GM18870 (cell line): ENCODE results near the gene SLC25A51.
A peak's percentile ranks its signal among the peaks of the same experiment; 100 is the strongest.
"Not testable (repeated sequence)": the region's sequence is repeated elsewhere in the genome, so short reads cannot be mapped to it uniquely, and the experiment has no call there.

Experiments used
- ATAC-seq: cut with Tn5 transposase; IDR thresholded peaks from one replicate; pipeline ENCODE4 v1.9.1; 2021; ENCODE audit warnings: moderate library complexity; ENCODE audit not compliant: unreplicated experiment

The SLC25A51 gene

DNA sequence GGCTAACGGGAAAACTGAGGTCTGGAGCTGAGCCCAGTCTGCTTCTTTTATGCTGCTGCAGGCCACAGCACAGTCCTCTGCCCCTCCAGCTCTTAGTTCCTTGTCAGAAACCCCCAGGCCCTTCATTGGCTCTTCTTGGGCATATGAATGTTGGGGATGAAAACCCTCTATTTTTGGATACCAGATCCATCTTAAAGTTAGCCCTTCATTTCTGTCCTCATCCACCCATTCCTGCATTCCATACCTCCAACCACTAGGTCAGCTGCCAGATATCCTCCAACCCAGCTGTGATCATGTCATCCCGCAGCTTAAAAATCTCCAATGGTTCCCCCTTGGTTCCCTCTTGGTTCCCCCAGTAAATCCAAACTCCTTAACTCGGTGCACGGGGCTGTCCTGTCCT lies 1.8 kb upstream of the SLC25A51 start:
- ATAC-seq: no peak

DNA sequence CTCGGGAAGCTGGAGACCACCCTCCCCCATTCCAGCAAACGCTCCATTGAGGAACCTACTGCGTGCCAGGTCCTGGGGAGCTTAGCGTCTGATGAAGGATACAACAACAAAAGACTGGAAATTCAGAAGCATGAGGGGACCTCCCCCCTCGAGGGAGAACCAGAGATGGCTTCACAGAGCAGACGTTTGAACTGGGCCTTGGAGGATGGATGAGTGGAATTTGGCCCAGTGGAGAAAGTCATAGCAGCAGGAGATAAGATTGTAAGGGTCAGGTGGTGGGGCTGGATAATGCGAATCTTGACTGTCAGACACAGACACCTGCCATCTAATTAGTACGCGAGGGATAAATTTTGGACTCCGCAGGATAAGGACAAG lies 1.2 kb upstream of the SLC25A51 start:
- ATAC-seq: no peak

DNA sequence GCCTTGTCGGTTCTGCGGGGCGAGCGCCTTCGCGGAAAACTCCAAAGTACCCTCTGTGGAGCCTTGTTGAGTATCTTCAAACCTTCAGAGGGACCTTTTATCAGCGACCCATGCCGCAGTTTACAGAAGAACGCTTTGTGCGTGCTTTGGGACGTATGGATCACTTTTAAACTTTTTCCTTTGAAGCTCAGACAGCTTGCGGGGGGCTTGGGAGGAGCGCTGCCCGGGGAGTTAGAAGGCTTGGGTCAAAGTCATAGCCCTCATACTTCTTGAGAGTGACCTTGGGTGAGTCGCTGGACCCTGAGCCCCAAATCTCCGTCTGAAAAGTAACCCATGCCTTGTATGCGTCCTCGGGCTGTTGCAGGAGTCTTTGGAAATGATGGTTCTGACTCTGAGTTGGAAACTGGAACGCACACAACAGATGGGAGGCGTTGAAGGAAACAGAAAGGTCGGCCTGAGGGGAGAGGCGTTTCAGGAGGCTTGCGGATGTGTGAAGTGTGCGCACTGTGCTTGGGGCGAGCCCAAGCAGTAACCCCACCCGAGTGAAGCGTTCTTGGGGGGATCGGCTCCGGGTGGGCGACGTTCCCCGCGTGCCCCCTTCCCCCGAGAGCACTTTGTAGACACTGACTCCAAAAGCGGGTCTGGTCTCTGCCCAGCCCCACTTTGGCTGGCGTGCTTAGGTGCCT lies 661 bp upstream of the SLC25A51 start:
- ATAC-seq: no peak

DNA sequence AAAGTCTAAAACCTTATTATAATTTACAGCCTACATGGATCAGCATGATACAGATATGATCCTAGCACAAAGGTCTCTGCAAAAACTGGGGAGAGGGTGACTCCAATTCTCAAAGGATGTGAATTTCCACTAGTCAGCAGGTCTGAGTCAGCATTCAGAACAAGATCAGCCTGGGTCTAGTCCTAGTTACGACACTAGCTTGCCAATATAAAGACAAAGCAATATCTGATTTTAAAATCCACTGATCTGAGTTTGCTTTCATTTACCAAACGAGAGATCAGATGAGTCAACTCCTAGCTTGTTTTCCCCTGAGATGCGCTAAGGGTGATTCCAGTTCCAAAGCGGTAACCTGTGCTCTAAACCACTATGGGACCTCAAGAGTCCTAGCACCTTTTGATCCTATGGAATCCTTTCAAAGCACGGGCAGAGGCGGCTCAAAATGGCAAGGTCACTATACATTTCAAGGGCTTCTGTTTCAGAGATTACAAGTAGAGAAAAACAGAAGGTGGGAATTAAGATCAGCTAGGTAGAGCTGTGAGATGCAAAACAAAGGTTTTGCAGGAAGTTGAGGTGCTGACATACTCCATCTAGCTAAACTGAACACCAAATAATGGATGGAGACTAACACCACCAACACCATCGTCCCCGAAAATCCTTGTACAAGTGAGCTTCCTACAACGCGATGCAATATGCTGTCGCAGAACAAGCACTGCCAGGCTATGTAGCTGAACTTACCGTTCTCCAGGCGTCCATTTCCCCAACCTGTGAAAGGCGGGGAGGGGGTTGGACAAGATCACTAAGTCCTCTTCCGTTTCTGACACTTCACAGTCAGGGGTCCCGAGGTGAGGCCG lies 906 bp downstream of the SLC25A51 start:
- ATAC-seq: peak; percentile 4

DNA sequence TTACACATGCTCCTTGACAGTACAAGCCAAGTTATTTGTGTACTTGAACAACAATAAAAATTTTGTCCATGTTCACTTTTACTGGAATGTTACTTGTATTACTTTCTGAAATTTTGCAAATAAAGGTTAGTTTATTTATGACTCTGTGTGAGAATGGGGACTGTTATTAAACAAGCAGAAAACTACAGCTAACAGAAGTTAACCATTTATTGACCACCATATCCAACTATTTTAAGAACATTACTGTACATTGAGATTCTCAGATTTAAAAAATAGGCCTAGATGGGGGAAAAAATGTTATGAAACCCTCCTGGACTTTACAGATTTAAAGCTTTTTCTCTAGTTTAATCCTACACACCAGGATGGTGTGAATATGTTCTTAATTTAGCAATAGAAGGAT lies 1.8 kb downstream of the SLC25A51 start:
- ATAC-seq: no peak

DNA sequence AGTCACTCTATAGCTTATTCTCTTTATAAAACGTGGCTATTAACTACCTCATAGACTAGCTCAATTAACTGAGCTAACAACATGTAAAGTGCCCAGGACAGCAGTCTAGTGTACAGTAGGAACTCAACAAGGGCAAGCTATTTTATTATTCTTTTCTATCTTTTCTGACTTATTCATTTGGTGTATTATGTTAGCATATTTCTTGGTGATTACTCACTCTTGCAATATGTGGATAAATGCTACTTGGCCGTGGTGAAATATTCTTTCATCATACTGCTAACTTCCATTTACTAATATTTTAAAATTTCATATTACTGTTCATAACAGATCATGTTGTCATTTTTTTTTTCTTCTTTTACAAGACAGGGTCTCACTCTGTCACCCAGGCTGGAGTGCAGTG lies 4.9 kb downstream of the SLC25A51 start:
- no peak for ATAC-seq

DNA sequence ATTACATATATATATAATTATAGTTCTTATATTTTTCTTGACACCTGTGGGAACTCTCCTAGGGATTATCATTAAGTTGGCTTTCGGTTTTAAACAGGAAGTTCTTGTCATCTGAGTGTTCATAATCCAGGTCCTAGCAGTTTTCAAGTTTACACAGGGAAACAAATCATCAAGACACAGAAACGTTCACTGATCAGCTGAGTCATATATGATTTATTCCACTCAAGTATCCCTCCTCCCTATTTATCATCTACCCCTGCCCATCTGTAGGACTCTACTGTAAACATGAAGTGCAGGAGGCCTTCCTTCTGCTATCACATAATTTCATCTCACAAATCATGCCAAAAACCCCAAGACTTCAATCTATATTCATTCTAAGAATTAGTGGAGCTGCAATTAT lies 6.3 kb downstream of the SLC25A51 start:
- no peak for ATAC-seq

DNA sequence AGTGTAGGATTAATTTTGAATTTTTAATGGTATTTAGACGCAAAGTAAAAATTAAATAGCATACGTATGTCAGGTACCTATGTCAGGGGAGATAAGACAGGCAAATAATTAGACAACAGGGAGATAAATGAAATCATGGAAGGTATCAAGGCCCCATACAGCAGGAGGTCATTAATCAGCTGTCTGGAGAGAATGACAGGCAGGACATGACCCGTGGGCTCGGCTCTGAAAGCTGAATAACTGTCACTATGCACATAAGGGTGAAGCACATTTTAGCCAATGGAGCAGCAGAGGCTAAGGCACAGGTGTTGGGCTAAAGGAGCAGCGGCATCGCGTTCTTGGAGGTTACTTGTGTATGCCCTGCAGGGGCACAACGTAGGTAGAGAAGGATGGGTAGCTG lies 11.9 kb downstream of the SLC25A51 start:
- no peak for ATAC-seq

DNA sequence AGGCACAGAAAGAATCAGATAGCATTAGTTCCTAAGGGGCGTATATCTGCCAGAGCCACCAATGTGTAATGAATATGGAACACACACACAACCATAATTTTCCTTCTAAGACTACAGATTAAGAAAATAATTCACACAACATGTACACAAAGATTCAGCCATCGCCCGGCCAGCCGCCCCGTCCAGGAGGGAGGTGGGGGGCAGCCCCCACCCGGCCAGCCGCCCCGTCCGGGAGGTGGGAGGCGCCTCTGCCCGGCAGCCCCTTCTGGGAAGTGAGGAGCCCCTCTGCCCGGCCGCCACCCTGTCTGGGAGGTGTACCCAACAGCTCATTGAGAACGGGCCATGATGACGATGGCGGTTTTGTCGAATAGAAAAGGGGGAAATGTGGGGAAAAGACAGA lies 12.9 kb downstream of the SLC25A51 start:
- ATAC-seq: not testable (repeated sequence)

DNA sequence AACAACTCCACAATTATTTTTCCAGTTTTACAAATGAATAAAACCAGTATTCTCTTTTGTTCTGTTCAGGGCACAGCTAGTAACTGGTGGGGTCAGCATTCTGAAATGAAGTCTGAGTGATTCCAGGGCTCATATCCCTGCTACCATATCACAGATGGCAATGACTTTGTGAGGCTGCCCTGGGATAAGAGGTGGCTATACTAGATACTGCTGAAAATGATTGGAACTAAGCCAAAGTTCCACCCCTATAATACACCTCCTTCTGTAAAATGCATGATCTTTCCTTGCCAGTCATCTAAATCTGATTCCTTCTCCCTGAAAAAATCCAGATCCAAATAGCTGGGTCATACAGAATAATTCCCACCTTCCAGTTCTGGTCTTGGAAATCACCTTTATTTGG lies 14.4 kb downstream of the SLC25A51 start:
- ATAC-seq: no peak

DNA sequence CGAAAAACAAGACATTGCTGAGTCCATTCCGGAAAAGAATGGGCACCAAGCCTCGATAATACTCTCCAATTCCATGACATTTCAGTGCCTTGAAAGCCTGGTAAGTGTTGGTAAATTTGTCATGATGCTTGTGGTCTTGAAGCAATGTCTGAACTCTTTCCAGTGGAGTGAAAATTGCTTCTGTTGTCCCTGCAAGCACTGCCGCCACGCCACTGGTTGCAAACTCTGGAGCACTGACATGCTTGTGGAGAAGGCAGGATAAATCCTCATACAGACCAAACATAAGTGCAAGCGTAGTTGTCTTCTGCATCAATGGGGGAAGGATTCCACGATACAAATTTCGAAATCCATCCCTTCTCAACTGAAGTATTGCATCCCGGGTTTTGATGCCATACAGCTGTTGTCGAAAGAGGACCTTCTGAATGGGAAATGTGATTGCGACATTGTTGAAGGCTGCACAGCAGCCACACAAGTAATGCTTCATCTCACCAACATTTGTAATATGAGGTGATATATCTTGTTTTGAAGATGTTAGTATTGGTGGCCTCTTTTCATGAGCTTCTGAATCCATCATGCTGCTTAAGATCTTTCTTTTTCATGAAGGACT lies 15.8 kb downstream of the SLC25A51 start:
- ATAC-seq: not testable (repeated sequence)

DNA sequence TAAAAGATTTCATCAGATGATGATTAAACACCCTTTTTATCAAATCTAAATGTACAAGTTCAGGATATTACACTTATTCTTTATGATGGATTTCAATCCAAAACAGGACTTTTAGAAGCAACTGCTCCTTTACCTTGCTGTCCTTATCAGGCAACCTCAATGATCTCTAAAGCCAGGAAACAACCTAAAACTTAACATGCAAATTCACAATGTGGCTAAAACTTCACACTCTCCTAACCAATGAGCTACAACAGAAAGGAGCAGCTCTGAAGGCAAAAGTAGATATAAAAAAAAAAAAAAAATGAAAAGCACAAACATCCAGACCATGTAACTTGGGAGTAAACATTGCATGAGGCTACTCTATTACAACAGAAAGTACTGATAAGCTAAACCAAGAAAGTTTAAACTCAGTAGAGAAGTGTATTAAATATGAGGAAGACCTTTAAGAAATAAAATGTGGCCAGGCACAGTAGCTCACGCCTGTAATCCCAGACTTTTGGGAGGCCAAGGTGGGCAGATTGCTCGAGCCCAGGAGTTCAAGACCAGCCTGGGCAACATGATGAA lies 22.9 kb downstream of the SLC25A51 start:
- no peak for ATAC-seq

DNA sequence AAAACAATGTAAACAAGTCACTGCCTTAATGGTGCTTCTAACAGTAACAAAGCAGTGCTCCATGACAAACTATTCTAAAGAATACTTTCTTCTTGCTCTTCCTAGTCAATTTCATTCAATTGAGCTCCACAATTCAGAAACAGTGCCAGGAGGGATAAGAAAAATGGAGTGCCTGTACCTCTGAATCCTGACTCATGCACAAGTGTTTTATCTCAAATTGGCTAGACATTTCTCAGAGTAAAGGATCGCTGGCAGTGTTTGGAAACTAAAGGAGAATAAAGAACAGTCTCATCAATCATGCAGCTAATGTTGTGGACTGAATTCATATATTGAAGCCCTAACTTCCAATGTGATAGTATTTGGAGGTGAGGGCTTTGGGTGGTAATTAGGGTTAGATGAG lies 27.6 kb downstream of the SLC25A51 start:
- no peak for ATAC-seq

DNA sequence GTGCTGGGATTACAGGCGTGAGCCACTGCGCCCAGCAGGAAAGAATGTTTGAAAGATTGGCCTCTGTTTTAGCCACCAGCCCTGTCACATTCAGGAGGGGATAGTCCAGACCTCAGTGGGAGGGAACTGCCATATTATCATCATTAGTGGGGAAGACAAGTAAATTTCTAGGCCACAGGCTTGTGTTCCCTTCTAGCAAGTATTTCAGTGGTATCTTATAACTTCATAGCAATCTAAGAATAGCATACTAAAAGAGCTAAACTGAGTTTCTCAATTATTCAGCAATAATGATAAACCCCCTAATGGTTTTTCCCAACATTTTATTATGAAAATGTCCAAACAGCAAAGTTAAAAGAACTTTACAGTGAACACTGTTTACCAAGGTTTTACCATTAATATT lies 30.0 kb downstream of the SLC25A51 start:
- no peak for ATAC-seq

DNA sequence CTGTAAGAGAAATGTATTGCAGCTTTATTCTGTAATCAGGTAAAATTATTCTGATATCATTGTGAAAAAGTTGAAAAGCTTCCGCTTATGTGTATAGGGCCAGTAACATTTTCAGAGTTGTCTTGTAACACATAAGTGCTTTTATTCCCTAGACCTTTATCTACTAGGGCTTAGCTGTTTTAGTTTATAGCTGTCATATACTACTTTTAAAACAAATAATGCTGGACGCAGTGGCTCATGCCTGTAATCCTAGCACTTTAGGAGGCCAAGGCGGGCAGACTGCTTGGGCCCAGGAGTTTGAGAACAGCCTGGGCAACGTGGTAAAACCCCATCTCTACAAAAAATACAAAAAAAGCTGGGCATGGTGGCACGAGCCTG lies 33.1 kb downstream of the SLC25A51 start:
- ATAC-seq: no peak

DNA sequence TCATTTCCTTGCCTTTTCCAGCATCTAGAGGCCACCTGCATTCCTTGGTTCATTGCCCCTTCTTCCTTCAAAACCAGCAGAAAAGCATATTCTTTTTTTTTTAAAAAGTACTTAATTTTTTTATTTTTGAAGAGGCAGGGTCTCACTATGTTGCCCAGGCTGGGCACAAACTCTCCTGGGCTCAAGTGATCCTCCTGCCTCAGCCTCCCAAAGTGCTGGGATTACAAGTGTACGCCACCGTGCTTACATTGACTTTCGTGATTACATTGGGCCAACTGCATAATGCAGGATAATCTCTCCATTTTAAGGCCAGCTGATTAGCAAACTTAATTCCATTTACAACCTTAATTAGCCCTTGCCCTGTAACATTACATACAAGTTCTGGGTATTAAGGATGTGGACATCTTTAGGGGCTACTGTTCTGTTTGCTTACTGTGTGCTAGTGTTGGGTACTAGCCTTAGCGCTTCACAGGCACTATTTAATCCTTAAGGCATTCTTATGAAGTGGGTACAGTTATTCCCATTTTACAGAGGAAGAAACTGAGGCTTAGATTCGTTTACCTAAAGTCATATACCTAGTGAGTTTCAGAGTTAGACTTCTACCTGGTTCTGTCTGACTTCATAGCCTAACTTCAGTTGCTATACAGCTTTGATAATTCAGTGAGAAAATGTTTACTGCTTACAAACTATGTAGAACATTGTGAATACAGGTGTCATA lies 33.7 kb downstream of the SLC25A51 start:
- no peak for ATAC-seq

DNA sequence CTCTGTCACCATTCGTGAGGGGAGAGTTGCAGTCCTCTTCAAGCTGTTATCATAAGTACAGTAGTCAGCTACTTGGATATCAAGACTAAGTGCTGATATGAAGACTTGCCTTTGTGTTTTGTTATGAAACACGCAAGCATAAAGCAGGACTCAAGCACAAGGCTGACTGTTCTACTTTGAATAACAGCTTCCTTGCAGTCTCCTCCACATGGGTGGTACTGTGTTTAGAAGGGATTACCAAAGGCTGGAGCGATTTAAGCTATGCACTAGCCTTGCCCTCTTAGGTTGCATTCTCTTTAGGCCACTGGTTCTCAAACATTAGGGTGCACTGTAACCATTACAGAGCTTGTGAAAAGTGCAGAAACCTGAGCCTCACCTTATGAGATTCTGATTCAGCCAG lies 41.4 kb downstream of the SLC25A51 start:
- ATAC-seq: no peak

DNA sequence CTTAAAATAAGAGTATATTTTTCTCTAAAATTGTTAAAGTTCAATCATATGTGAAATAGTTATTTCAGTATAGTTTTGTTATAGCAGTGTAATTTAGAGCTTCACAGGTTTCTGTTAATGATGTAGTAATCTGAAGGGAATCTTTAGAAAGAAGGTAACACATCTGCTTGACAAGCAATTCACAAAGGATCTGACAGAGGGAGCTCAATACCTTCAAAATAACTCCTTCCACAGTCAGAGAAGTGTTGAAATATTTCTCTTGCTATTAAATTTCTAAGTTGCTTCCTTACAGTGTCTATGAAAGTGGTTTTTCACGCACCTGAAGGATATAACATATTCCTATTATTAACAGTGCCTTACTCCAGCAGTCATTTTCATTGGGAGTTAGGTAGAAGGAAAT lies 44.9 kb downstream of the SLC25A51 start:
- no peak for ATAC-seq

DNA sequence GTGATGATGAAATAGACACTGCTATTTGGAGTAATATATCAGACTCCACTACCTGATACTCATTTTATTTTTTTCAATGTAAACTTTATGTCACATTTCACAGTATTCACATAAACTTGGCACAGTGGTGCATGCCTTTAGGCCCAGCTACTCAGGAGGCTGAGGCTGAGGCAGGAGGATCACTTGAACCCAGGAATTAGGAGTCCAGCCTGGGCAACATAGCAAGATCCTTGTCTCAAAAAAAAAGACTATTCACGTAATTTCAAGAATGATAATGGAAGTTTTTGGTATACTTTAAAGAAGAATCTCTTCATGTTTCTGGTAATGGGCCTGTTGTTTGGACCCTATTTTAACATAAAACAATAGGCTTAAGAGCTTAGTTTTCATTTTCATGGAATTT lies 47.4 kb downstream of the SLC25A51 start:
- no peak for ATAC-seq

DNA sequence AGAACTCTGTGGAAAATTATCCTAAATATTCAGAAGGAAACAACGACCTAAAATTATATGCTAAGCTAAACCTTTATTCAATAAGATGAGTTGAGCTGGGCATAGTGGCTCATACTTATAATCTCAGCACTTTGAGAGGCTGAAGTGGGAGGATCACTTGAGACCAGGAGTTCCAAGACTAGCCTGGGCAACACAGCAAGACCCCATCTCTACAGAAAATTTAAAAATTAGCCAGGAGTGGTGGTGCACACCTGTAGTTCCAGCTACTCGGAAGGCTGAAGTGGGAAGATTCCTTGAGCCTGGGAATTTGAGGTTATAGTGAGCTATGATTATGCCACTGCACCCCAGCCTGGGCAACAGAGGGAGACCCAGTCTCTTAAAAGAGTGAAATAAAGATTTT lies 51.7 kb downstream of the SLC25A51 start:
- ATAC-seq: no peak

DNA sequence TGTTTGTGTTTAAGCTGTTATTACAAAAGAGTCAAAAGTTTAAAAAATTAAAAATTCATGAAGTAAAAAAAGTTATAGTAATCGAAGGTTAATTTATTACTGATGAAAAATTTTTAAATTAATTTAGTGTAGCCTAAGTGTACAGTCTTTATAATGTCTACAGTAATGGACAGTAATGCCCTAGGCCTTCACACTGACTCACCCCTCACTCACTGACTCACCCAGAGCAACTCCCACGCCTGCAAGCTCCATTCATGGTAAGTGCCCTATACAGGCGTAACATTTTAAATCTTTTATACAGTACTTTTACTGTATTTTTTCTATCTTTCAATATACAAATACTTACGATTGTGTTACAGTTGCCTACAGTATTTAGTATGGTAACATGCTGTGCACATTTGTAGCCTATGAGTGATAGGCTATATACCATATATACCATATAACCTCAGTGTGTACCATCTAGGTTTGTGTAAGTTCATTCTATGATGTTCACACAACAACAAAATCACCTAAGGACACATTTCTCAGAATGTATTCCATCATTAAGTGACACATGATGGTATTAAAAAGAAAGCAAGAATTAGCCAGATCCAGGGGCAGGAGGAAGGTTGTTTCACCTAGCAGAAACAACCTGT lies 63.2 kb downstream of the SLC25A51 start:
- ATAC-seq: no peak
